A549 (cell line): ENCODE measurements around the gene SAMD8.

ENCODE experiments used
- CBX2 ChIP-seq: fragments of 200-600 bp; sonication (generic); IDR thresholded peaks from 2 replicates; pipeline ENCODE4 v1.6.1; 2016; ENCODE audit warnings: low read depth, mild to moderate bottlenecking, borderline replicate concordance
- CHD2 ChIP-seq: fragments of 150-350 bp; IDR thresholded peaks from 2 replicates; pipeline ENCODE4 v1.6.1; 2014; ENCODE audit warnings: low read length; ENCODE audit not compliant: partially characterized antibody
- CHD4 ChIP-seq: fragments of 200-600 bp; sonication (generic); IDR thresholded peaks from 2 replicates; pipeline ENCODE4 v1.6.1; 2016; ENCODE audit warnings: antibody characterized with exemption, mild to moderate bottlenecking, borderline replicate concordance
- CTCF ChIP-seq: fragments of >200 bp; sonication (Bioruptor Twin); formaldehyde crosslinking; IDR thresholded peaks from 3 replicates; pipeline ENCODE4 v1.5.1; 2016
- E2F6 ChIP-seq: IDR thresholded peaks from 2 replicates; pipeline ENCODE4 v1.6.1; 2012; ENCODE audit warnings: low read depth, borderline replicate concordance
- ELK1 ChIP-seq: fragments of 150-350 bp; IDR thresholded peaks from 2 replicates; pipeline ENCODE4 v1.6.1; 2014; ENCODE audit warnings: low read depth, mild to moderate bottlenecking, low read length
- JUNB ChIP-seq: fragments of >200 bp; sonication (Bioruptor Twin); formaldehyde crosslinking; IDR thresholded peaks from 2 replicates; pipeline ENCODE4 v1.6.1; 2016
- POLR2A ChIP-seq: IDR thresholded peaks from 2 replicates; pipeline ENCODE4 v1.6.1; 2012; ENCODE audit warnings: mild to moderate bottlenecking, low read length
- RCOR1 ChIP-seq: fragments of 150-350 bp; IDR thresholded peaks from 2 replicates; pipeline ENCODE4 v1.6.1; 2014; ENCODE audit warnings: antibody characterized with exemption, low read length, low read depth
- REST ChIP-seq: fragments of 200-600 bp; sonication (generic); IDR thresholded peaks from 2 replicates; pipeline ENCODE4 v1.6.1; 2016; ENCODE audit warnings: antibody characterized with exemption, mild to moderate bottlenecking, moderate library complexity
- SREBF2 ChIP-seq: fragments of 450-650 bp; IDR thresholded peaks from 2 replicates; pipeline ENCODE4 v1.6.1; 2014; ENCODE audit warnings: mild to moderate bottlenecking, moderate library complexity

- TF ChIP-seq CTCF (no peak), ELK1 (no peak), CBX2 (no peak), RCOR1 (no peak), POLR2A (no peak), CHD4 (no peak), JUNB (no peak), SREBF2 (no peak), E2F6 (no peak), REST (no peak), CHD2 (no peak)
Observed at GRCh38 chr10:75197906-75198305, 86.5 kb downstream of the SAMD8 start.
